GM19035 (cell line): ENCODE measurements around the gene TNRC6B.
"Not testable (repeated sequence)": the region's sequence is repeated elsewhere in the genome, so short reads cannot be mapped to it uniquely, and the experiment has no call there.

Experiments used
- ATAC-seq: cut with Tn5 transposase; IDR thresholded peaks from one replicate; pipeline ENCODE4 v1.9.1; 2021; ENCODE audit not compliant: unreplicated experiment

The TNRC6B gene

DNA sequence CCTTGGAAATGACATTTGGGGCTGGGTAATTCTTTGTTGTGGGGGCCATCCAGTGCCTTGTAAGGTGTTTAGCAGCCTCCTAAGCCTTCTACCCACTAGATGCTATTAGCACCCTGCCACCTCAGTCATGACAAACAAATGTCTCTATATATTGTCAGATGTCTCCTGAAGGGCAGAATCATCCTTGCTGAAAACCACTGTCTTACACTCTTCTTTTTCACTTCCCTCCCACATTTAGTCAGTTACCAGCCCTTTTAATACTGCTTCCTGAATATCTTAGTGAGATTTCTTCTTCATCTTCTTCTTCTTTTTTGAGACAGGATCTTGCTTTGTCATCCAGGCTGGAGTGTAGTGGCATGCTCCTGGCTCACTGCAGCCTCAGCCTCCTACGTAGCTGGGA is 33.1 kb downstream of the TNRC6B start:
- ATAC-seq = no peak

DNA sequence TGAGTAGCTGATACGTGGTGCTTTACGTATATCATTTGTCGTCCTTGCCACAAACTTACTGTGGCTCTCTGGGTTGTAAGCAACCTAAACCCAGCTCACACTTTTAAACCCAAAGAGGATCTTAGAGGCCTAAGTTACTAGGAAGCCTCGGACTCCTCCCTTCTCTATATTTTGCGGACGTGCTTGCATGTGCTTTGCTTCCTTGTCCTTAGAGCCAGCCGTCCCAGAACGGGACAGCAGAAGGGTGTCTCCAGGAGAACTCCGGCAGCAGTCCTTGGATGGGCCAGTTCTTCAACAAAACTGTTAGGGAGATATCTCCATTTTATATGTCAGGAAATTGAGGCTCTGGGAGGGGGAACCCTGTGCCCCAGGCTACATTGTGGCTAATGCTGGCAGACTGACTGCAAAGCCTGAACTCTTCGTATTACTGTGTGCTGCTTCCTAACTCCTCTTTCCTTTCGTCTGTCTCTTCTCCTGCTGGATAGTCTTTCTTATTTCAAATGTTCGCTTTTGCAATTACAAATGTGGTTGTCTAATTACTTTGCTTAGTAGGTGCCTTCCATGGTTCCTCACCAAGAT is 33.8 kb downstream of the TNRC6B start:
- ATAC-seq = no peak

DNA sequence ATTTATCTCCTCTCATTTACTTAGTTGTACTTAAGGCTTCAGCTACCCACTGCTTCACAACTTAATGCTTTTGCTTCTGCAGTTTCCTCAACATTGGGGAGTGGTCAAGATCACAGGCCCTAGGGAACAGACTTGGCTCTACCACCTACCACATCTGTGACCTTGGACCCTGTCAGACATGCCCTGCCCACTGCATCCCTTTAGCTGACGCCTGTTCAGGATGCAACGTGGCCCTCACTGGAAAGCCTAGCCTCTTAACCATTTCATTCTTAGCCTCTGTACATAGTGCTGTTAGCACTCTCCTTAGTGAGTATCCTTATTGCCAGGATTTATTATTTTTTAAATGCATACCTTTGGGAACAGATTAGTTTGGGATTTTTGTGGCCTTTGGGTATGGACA is 34.4 kb downstream of the TNRC6B start:
- ATAC-seq = no peak

DNA sequence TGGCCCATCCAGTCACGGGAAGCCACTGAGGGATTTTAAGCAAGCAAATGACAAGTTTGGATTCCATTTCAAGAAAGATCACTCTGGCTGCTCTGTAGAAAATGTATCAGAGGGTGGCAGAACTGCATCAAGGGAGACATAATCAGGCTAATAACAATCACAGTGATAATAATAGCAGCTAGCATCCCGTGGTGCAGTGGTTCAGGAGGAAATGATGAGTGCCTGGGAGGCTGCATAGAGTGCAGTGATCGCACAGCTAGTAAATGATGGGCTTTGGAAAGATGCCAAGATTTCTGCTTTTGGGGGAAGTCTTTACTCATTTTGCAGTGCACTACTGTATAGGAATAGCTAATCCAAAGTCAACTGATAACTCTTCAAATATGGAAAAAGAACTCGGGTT is 35.8 kb downstream of the TNRC6B start:
- no peak for ATAC-seq

DNA sequence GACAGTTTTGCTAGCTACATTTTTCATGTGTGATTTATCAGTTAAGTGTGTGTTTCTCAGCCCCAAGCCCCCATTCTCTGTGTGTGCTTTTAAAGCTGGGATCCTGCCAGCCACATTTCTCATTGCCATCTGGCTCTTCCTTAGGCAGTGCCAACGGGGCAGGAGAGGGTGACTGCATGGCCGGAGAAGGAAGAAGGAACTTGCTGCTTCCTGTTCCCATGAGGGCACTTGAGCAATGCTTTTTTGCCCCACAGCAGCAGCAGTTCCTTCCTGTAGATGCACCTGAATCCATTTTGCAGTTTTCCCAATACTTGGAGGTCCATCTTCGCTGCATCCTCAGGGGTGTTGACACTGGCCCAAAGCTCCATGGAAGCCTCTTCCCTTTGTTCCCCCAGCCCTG is 37.5 kb downstream of the TNRC6B start:
- ATAC-seq = no peak

DNA sequence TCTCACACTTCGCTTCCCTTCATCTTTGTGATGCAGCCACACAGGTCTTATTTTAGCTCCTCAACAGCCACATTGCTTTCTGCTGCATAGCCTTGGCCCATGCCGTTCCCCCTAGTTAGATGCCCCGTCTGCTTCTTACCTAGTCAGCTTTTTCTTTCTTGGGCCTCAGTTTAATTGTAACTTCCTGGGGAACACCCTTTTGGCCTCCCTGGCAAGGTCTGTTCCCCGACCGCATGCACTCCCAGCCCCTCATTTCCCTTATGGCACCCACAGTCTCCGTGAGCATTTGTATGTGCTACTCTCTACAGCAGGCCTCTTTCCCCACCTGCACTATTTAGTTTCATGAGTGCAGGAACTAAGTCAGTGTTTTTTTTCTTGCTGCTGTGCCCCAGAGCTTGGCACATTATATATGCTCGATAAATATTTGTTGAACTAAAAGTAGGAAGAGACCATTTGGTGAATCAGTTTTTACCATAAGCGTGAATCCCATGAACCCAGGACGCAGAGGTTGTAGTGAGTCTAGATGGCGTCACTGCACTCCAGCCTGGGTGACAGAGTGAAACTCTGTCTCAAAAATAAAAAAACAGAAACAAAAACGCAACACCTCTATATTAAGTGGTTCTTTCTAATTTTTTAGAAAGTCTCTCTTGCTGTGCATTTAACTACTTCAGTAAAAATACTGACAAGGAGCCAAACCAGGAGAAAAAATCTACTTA is 38.5 kb downstream of the TNRC6B start:
- ATAC-seq = no peak

DNA sequence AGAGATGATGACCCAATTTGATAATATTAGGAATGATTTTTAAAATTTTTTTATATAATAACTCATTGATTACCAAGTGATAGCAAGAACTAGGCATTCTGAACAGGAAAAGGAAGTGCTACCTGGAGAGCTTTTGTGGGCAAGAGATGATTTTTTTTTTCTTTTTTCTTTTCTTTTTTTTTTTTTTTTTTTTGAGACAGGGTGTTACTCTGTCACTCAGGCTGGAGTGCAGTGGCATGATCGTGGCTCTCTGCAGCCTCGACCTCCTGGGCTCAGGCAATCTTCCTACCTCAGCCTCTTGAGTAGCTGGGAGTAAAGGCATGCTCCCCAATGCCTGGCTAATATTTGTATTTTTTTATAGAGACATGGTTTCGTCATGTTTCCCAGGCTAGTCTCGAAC is 40.4 kb downstream of the TNRC6B start:
- no peak for ATAC-seq

DNA sequence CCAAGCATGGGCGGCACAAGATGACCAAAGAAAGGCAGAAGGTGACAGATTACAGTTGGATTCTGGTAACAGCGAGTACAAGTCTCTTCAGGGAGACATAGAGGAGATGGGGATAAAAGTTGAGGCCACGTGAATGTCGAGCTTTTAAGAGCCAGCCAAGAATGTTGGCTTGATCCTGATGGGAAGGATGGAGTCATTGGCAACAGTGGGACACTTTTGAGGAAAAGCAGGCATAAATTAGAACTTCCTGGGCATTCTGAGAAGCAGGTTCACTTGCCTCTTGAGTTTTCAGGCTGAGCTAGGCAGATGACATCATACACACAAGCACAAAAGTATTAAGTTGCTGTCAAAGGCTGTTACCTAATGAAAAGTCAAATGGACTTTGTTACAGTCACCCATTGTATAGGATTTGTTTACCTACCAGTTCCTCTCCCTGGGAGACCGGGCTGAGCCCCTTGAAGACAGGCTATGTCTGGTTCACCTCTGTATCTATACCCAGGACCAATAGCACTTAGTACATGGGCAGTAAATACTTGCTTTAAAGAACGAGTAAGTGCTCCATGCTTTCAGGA is 41.1 kb downstream of the TNRC6B start:
- no peak for ATAC-seq

DNA sequence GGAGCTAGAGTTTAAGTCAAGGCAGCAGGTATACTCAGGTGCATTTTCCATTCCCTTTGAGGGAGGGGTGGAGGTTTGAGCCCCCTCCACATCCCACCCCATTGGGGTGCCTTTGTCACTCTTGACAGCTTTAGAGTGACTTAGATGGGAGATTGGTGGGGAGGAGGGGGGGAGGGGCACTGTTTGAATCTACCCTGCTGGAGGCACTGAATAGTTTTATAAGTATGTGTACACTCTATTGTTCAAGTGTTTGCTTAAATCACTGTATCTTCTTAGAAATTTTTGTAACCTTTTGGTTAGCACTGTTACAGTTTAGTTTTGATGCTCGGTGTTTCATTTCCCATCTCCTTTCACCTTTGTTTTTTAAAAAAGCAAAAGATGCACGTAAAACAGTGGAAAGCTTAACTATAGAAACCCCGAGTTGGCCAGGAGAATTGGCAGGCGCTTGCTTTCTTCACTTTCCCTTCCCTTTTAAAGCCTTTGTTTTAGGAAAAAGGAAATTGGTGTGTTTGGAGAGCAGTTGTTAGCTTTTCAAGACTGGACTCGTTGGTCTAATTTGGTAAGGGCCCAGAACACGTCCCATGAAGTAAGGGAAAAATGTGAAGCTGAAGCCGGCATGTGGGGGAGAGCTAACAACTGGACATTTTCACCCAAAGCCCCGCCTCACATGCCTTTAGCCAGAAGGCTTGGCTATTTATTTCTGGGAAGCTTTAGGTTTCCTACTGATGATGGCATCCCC is 42.8 kb downstream of the TNRC6B start:
- ATAC-seq = no peak

DNA sequence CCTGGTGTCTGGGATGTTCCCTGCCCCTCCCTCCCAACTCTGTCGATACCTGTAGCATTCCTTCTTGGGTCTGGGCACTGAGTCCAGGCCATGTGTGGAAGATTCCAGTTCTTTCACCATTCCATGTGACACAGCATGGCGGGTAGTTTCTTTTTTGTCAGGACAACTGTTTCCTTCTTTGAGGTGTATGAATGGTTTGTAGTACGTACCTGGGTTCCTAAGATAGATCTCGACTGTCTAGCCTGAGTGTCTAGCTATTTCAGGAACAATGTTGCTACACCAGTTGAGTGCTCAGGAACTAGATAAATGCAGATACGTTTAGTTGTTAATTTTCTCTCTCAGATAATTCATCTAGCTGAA is 43.3 kb downstream of the TNRC6B start:
- ATAC-seq = no peak

DNA sequence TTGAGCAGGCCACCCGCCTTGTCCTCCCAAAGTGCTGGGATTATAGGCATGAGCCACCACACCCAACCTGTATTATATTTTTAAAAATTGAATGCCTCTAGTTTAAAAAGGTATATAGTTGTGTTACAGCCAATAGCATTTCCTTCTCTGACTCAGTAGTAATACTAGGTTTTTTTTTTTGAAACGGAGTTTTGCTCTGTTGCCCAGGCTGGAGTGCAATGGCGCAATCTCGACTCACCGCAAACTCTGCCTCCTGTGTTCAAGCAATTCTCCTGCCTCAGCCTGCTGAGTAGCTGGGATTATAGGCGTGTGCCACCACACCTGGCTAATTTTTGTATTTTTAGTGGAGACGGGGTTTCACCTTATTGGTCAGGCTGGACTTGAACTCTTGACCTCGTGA is 45.3 kb downstream of the TNRC6B start:
- not testable (repeated sequence) for ATAC-seq

DNA sequence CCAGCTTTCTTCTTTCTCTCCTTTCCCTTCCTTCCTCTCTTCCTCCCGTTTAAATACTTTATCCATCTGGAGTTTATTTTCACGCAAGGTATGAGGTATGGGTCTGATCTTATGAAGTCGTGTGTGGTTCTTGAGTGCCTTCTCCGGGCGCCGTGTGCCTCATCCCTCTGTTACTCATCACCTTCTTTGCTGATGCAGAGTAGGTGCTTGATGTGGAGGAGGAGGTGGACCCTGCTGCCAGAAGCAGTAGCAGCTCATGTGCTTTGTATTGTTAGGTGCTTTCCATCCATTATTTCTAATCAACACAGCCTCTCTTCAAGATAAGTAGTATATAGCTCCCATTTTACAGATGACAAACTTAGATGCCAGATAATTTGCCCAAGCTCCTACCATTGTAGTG is 47.0 kb downstream of the TNRC6B start:
- ATAC-seq = no peak

DNA sequence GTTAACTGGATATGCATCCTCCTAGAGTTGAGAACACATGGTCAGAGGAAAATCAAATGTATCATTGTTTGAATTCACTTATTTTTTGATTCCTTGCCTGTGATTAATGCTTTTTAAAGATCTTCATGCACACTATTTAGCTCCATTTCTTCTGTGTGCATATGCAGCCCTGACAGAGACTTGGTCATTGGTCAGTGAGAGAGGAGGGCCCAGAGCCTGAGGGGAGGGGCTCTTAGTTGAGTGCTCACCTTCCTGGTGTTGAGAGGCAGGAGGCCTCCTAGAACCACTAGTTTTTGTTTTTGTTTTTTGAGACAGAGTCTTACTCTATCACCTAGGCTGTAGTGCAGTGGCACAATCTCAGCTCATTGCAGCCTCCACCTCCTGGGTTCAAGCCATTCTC is 48.9 kb downstream of the TNRC6B start:
- ATAC-seq = no peak

DNA sequence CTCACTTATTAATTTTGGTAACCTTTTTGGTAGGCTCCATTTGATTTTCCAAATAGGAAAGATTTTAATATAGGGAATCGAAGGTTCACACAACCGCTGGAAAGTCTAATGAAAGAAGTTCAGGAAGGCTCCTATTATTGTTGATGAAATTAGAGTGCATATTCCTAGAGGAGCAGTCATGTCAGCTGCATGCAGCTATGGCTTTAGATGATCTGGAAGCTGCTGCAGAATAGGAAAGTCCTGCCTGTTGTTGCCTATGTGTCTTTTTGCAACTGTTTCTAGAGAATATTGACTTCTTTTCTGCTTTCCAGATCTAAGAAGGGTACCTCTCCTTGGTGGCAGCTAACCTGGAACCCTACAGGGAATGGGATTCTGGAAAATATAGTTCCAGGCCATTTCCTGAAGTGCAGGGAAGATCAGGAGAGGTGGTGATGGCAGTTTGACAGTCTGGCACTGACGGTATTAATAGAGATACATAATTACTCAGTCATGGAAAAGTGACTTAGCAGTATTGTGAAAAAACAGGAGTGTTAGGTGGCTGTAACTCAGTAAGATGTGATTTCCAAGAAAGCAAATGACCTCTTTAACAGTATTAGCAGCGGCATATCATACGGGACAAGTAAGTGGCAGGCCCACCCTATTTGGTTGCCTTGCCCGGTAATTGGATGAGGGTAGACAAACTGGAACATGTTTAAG is 54.0 kb downstream of the TNRC6B start:
- no peak for ATAC-seq

DNA sequence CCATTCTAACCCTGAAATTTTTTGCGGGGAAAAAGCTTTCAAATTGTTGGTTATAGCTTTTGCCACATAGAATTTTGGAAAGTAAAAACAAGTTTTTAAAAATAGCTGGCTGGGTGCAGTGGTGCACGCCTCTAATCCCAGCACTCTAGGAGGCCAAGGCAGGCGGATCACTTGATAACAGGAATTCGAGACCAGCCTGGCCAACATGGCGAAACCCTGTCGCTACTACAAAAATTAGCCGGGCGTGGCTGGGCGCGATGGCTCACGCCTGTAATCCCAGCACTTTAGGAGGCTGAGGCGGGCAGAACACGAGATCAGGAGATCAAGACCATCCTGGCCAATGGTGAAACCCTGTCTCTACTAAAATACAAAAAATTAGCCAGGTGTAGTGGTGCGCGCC is 54.9 kb downstream of the TNRC6B start:
- no peak for ATAC-seq

DNA sequence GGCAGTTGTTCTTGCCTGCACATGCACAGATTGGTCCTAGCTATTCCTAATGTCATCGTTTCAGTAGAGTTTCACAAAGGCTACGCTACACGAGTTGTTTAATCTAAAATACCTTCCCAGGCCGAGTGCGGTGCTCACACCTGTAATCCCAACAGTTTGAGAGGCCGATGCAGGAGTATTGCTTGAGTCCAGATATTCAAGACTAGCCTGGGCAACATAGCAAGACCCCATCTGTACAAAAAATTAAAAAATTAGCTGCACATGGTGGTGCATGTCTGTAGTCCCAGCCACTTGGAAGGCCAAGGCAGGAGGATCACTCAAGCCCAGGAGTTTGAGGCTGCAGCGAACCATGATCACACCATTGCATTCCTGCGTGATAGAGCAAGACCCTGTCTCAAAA is 56.2 kb downstream of the TNRC6B start:
- ATAC-seq = no peak

DNA sequence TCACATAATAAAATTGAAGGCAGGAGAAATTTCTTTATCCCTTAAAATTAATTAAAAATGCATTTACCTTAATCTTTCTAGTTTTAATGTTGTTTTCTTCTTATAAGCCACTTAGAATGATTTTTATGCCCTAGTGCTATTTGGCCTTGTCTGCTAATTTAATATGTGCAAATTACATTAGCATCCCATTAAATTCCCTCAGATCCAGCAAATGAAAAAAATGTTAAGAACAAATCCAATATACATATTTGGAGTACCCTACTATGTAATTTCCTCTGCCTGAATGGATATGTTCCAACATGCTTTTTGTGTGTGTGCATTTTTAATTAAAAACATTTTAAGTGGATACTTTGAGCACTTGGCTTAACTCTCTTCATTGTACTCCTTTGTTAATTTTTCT is 56.9 kb downstream of the TNRC6B start:
- ATAC-seq = no peak

DNA sequence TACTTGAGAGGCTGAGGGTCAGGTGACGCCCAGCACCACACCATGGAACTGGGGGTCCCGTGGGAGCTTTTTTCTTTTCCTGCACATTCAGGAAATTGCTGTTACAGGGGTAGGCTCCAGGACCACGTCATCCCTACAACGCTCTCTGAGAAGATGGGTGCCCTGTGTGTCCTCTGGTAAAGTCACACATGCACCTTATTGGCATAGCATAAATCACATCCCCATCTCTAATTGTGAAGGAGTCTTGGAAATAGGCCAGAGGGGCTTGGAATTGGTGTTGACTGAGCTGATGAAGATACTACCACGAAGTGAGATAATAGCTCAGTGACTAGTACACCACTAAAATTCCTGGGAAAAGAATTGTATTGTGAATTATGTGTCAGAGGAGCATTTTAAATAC is 57.6 kb downstream of the TNRC6B start:
- no peak for ATAC-seq

DNA sequence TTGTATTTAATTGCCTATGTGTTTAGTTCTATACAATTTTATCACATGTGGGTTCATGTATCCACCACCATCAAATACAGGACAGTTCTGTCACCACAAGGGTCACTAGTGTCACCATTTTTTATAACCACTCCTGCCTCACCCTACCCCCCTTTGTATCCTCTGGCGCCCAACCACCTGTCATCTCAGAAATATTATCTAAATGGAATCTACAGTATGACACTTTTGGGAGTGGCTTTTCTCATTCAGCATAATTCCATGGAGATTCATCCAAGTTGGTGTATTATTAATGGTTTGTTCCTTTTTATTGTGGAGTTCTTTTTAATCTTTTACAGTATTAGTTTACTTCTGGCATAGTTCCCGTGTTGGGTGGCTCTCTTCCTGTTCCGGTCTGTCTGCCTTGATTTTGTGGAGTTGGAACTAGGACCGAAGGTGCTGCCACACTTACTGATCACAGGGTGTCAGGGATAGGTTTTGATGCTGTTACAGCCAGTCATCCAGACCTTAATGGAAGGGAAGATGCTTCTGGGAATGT is 58.5 kb downstream of the TNRC6B start:
- ATAC-seq = no peak

DNA sequence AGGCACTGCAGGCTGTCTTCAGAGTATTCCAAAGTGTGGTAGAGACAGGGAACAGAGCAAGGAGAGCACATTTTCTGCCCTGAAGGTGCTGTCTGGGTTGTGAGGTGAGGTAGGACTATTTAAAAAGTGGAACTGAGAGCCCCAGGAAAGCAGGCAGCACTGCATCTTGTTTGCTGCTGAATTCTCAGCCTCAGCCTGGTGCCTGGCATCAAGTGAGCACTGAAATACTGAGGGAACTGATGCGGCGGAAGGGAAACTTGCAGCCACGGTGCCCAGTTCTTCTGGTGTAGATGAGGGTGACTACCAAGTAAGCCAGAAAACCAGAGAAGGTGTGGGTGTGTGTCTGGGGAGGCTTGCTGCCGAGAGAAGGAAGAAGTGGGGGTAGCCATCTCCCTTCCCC is 59.5 kb downstream of the TNRC6B start:
- ATAC-seq = no peak

DNA sequence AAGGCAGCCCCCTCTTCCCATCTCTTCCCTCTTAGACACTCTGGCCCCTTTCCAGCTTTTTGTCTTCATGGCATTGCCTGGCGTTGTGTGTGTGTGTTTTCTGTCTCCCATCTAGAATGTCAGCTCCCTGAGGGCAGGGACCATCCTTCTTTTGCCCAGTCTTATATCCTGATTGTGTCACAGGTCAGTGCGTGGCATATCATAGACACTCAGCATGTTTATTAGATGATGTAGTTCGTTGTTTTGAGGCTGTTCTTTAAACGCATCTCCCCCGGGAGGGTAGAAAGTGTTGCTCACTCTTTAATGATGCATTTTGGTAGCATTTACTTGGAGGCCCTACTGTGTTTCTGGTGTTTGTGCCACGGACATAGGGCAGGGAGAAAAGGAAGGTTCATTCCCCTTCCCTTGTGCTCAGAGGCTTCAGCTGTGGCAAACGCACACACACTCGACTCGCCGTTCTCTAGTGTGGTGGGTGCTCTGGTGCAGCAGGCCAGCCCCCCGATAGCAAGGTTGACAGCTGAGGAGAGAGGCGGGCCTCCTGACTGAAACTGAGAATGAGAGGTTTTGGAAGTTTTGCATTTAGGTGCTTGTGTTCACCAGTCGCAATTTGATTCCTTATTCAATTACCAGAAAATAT is 60.2 kb downstream of the TNRC6B start:
- ATAC-seq = no peak
